Breast epithelium (tissue), 4 donors: ENCODE results near the gene NTN4. TPM values are rescaled to one million over a fixed set of nuclear protein-coding genes. Genes with fewer than 3 reads are reported as not detected.

Experiments used
- DNase-seq, 2 donors: peaks; one replicate each; pipeline ENCODE4 v3.0.0-alpha.2; 2019; ENCODE audit warnings: low spot score in 2 of 2
- H3K27ac ChIP-seq, 2 donors: fragments of 200-600 bp; sonication (generic) in 1 of 2; one replicate each; pipeline ENCODE4 v1.5.1; 2016 to 2019; ENCODE audit warnings: mild to moderate bottlenecking in 1 of 2
- H3K27me3 ChIP-seq, 2 donors: fragments of 200-600 bp; sonication (generic) in 1 of 2; one replicate each; pipeline versions ENCODE4 v1.5.1 to v1.6.0; 2017 to 2019; ENCODE audit warnings: control low read depth in 1 of 2, mild to moderate bottlenecking in 1 of 2
- H3K36me3 ChIP-seq: fragments of 200-600 bp; one replicate; pipeline ENCODE4 v1.5.1; 2019
- H3K4me1 ChIP-seq, 2 donors: fragments of 200-600 bp; sonication (generic); one replicate each; pipeline ENCODE4 v1.5.1; 2016 to 2019; ENCODE audit warnings: control low read depth in 1 of 2
- H3K4me3 ChIP-seq, 3 donors: fragments of 200-600 bp; sonication (generic); 1 replicate in 2 of 3; 2 replicates in 1 of 3; pipeline ENCODE4 v1.5.1; 2016 to 2019; ENCODE audit warnings: mild to moderate bottlenecking in 3 of 3, moderate library complexity in 2 of 3
- H3K9me3 ChIP-seq, 2 donors: fragments of 200-600 bp; sonication (generic) in 1 of 2; one replicate each; pipeline ENCODE4 v1.5.1; 2016 to 2019; ENCODE audit warnings: control low read depth in 1 of 2
- POLR2A ChIP-seq: fragments of 450-650 bp; IDR thresholded peaks from one replicate; pipeline ENCODE4 v1.6.1; 2016; ENCODE audit warnings: antibody characterized with exemption, mild to moderate bottlenecking, moderate library complexity
- POLR2AphosphoS5 ChIP-seq, 3 donors: sonication (generic); formaldehyde crosslinking; IDR thresholded peaks; one replicate each; pipeline ENCODE4 v1.6.1; 2017; ENCODE audit warnings: antibody characterized with exemption in 3 of 3
- intact Hi-C: fragments of 100-400 bp; cut with DNase I; formaldehyde crosslinking; loops from one replicate; pipeline ENCODE4 v1.15.1; 2023; ENCODE audit warnings: low total_unique reads
- total RNA-seq, 3 donors: library from RNA; depleted of rRNA; stranded (reverse); fragments of >200 nt; gene quantifications; one replicate each; pipeline ENCODE4 v1.1.0, GENCODE V29; 2016
- TF ChIP-seq, protein P1 (sequence below), 3 donors: fragments of 450-650 bp; IDR thresholded peaks; one replicate each; pipeline ENCODE4 v1.5.1; 2016 to 2017; ENCODE audit warnings: antibody characterized with exemption in 3 of 3, mild to moderate bottlenecking in 3 of 3, moderate library complexity in 3 of 3

Gene NTN4
- total RNA-seq, 3 donors from 2014 or later = 27.4 to 188 (median 110) TPM

DNA sequence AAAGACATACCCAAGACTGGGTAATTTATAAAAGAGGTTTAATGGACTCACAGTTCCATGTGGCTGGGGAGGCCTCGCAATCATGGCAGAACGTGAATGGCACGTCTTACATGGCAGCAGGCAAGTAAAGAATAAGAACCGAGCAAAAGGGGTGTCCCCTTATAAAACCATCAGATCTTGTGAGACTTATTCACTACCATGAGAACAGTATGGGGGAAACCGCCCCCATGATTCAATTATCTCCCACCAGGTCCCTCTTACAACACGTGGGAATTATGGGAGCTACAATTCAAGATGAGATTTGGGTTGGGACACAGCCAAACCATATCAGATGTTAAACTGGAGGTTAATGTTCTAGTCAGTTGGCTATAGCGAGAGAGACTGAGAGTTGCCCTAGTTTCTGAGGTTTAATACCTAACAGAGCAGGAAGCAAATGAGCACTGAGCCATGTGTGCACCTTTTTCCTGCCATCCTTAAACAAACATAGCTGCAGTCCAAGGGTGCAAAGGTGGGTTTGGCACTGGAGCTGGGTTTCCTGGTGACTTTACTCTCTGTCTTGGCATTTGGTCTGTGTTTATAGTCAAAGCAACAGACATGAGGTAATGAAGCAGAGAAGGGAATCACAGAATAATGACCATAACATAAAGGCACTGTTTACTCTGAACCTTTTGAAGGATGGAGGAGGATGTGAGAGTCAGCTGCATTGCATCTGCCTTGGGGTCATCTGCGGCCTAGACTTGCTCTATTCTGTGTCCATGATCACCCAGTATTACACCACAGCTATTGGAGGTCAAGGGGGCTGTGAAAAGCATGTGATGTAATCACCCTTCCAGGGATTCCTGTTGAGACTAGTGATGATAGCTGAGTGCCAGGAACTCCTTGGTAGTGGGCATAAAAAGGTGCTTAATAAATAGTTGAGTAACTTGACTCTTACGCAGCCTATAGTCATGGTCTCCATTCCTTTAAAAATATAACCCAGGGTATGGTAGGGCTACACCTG is 155.6 kb downstream of the NTN4 start:
- peak overlapping the region; percentile 83 to 92 for H3K27ac ChIP-seq
- intact Hi-C loops = no loop called here
- H3K4me1 ChIP-seq = peaks cover 0 to 9% of the 10 kb centered on the region in 2 donors
- no peak overlapping the region for H3K4me3 ChIP-seq
- DNase-seq = peak in 1 of 2 donors; percentile 70
- no peaks in the 10 kb centered on the region for H3K36me3 ChIP-seq
- no peaks in the 10 kb centered on the region for H3K27me3 ChIP-seq
- H3K9me3 ChIP-seq = no peaks in the 10 kb centered on the region
- TF ChIP-seq POLR2A (no peak), POLR2AphosphoS5 (IDR thresholded peaks at IDR 0.05) (no peak)
- TF ChIP-seq, protein P1, sequence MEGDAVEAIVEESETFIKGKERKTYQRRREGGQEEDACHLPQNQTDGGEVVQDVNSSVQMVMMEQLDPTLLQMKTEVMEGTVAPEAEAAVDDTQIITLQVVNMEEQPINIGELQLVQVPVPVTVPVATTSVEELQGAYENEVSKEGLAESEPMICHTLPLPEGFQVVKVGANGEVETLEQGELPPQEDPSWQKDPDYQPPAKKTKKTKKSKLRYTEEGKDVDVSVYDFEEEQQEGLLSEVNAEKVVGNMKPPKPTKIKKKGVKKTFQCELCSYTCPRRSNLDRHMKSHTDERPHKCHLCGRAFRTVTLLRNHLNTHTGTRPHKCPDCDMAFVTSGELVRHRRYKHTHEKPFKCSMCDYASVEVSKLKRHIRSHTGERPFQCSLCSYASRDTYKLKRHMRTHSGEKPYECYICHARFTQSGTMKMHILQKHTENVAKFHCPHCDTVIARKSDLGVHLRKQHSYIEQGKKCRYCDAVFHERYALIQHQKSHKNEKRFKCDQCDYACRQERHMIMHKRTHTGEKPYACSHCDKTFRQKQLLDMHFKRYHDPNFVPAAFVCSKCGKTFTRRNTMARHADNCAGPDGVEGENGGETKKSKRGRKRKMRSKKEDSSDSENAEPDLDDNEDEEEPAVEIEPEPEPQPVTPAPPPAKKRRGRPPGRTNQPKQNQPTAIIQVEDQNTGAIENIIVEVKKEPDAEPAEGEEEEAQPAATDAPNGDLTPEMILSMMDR (IDR thresholded peaks at IDR 0.05) = no peak

DNA sequence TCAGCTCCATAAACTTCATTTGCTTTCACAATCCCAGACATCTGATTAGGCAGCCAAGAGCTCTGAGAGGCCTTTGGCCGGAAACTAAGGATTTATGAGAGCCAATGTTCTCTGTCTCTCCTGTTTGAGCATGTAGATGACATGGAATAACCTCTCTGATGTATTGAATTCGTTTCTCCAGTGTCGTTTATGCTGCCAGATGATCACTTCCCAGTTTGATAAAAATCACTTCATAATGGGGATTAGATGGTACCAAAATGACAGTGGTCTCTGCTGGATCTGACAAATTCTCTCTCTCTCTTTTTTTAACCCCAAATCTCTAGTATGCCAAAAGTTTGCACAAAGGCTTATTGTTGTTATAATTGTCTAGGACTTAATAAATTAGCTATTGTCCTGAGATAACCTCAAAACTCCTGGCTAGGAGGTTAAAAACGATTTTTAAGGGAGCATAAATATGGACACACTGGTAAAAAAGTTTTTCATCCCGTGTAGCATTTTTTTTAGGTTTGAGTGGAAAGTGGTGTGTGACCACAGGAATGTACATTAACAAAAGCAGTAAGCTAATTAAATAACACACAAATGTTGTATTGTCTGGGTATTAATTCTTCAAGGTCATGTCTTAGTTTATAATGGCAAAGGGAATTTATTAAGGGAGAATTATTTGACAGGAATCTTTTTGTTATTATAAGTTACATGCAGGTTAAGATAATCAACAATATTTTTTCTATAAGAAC is 156.7 kb downstream of the NTN4 start:
- peak in 1 of 2 donors; percentile 67 for DNase-seq
- no peak for TF ChIP-seq POLR2A
- peak in 1 of 3 donors; percentile 16 for TF ChIP-seq POLR2AphosphoS5 (IDR thresholded peaks at IDR 0.05)
- peaks cover 0 to 9% of the 10 kb centered on the region in 2 donors for H3K4me1 ChIP-seq
- H3K27me3 ChIP-seq = no peaks in the 10 kb centered on the region
- intact Hi-C loops = no loop called here
- no peaks in the 10 kb centered on the region for H3K9me3 ChIP-seq
- H3K27ac ChIP-seq = peak overlapping the region; percentile 83 to 92
- no peaks in the 10 kb centered on the region for H3K36me3 ChIP-seq
- H3K4me3 ChIP-seq = no peak overlapping the region

DNA sequence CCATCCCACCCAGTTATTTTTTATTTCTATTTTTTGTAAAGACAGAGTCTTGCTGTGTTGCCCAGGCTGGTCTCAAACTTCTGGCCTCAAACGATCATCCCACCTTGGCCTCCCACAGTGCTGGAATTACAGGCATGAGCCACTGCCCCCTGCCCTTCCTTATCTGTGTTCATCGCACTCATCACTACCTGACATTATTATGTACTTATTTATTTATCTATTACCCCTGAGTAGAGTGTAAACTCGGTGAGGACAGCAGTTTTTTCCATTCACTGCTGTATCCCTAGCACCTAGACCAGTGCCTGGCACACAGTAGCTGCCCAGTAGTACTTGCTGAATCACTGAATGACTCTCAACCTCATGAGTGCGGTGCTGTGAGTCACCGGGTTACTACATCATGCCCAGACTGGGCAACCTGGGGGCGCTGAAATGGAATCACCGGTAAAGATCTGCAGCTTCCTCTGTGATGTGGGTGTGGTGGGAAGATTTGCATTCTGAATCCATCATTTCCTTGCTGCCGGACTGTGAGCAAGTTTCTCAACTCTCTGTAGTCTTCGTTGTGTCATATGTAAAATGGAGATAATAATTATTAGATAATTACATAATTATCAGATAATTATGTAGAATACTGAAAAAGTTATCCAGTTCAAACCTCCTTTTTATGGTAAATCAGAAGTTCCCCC is 157.4 kb downstream of the NTN4 start:
- peaks cover 0 to 9% of the 10 kb centered on the region in 2 donors for H3K4me1 ChIP-seq
- H3K27ac ChIP-seq = peak overlapping the region; percentile 90 to 92
- no peaks in the 10 kb centered on the region for H3K27me3 ChIP-seq
- intact Hi-C loops = no loop called here
- no peaks in the 10 kb centered on the region for H3K9me3 ChIP-seq
- DNase-seq = peak in 1 of 2 donors; percentile 84
- H3K36me3 ChIP-seq = no peaks in the 10 kb centered on the region
- TF ChIP-seq POLR2AphosphoS5 (IDR thresholded peaks at IDR 0.05) (peak in 2 of 3 donors; percentile 11 to 59), POLR2A (no peak)
- no peak overlapping the region for H3K4me3 ChIP-seq

DNA sequence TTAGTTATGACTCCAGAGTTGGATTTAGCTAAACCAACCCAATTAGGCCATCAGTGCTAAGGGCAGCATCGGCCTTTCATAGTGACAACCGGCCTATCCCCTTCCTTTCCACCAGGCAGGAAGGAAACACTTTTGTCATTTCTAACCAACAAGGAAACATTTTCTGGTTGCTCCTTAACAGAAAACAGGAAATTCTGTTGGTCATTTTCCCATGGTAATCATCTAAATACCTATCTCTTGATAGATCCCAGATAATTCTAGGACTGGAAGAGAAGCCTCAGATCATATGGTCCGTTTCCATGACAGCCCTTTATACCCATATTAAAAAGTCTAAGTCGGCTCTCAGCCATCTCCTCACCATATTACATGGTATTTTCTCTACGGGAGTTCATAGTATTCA is 160.1 kb downstream of the NTN4 start:
- Histone ChIP-seq H3K36me3 (no peaks in the 10 kb centered on the region), H3K4me3 (no peak overlapping the region), H3K27me3 (no peaks in the 10 kb centered on the region), H3K27ac (peak overlapping the region; percentile 8 to 92), H3K4me1 (peaks cover 0 to 5% of the 10 kb centered on the region in 2 donors), H3K9me3 (no peaks in the 10 kb centered on the region)
- intact Hi-C loops = no loop called here
- TF ChIP-seq POLR2A (no peak), POLR2AphosphoS5 (IDR thresholded peaks at IDR 0.05) (no peak)
- TF ChIP-seq, protein P1 (IDR thresholded peaks at IDR 0.05) = no peak
- no peak for DNase-seq

DNA sequence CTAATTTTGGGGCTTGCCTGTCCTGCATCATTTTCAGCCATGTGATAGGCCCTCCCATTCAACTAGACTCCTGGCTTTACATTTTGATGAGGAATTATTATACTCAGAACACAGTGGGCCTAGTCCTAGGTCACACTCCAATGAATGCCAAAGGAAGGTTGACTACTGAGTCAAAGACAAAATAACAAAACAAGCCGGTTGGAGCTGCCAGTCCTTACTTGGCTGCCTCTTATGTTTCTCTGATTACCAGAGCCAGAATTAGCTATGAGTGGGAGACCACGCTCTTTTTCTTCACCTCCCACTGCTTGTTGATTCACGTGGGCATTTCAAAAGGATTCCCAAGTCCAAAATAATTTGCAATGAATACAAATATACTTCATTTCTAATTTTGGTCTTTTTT is 161.2 kb downstream of the NTN4 start:
- H3K27ac ChIP-seq = peak overlapping the region in 1 of 2 donors; percentile 92
- intact Hi-C loops = loop anchor here (5.0 kb wide), 1 partner anchor 822 kb away; no protein-coding TSS in a partner anchor
- no peak for DNase-seq

More for the DNA sequence above, 161.2 kb downstream of the NTN4 start:
- H3K4me1 ChIP-seq = peaks cover 0 to 4% of the 10 kb centered on the region in 2 donors
- TF ChIP-seq, protein P1 (IDR thresholded peaks at IDR 0.05) = no peak
- no peak for TF ChIP-seq POLR2A
- no peak for TF ChIP-seq POLR2AphosphoS5 (IDR thresholded peaks at IDR 0.05)
- no peaks in the 10 kb centered on the region for H3K27me3 ChIP-seq
- H3K36me3 ChIP-seq = no peaks in the 10 kb centered on the region
- H3K9me3 ChIP-seq = no peaks in the 10 kb centered on the region
- no peak overlapping the region for H3K4me3 ChIP-seq
